ENCODE data around the gene ARID2.

ARID2 gene

DNA sequence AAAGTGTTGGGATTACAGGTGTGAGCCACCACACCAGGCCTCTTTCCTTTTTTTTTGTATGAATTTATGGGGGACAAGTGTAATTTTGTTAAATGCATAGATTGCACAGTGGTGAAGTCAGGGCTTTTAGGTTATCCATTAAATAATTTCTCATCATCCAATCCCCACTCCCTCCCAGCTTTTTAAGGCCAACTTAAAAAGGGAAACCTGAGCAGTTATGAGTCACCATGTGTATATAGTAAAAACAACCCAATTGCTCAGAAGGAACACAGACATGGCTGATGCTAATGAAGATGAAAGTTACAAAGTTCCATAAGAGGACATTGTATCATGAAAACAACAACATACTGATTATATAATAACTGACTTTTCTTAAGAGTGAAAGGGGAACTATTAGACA is 25.6 kb upstream of the ARID2 start:
- CTCF ChIA-PET, result no interaction called here
- 0 out of 2 replicates have a peak, but pooled peaks have one; percentile 55 for TF ChIP-seq MZF1 (tag by site-specific recombination; IDR thresholded peaks at IDR 0.05; ENCODE audit: borderline replicate concordance)
- no peak for TF ChIP-seq ZNF548 (tag by site-specific recombination; IDR thresholded peaks at IDR 0.05)
- H3K36me3 ChIP-seq (ENCODE audit: control insufficient read depth in 2 of 2, insufficient read depth in 1 of 2, low read length in 2 of 2), result no peaks in the 10 kb centered on the region
- no peak overlapping the region for H3K4me3 ChIP-seq (ENCODE audit: low read depth, low read length)
- no peak overlapping the region for H3K27ac ChIP-seq (ENCODE audit: extremely low read depth, low read depth, low read length)
- no peaks in the 10 kb centered on the region for H3K9me3 ChIP-seq (ENCODE audit: control insufficient read depth, insufficient read depth, low read depth, low read length)
- H3K4me1 ChIP-seq (ENCODE audit: control insufficient read depth, insufficient read depth, low read length), result no peaks in the 10 kb centered on the region
- POLR2A ChIA-PET, result no interaction called here

GRCh38 chr12:45704968-45705367 is 24.5 kb upstream of the ARID2 start:
- H3K36me3 ChIP-seq (ENCODE audit: control insufficient read depth in 2 of 2, insufficient read depth in 1 of 2, low read length in 2 of 2), result no peaks in the 10 kb centered on the region
- no peaks in the 10 kb centered on the region for H3K4me1 ChIP-seq (ENCODE audit: control insufficient read depth, insufficient read depth, low read length)
- H3K27ac ChIP-seq (ENCODE audit: extremely low read depth, low read depth, low read length), result no peak overlapping the region
- POLR2A ChIA-PET, result no interaction called here
- CTCF ChIA-PET, result no interaction called here
- no peak overlapping the region for H3K4me3 ChIP-seq (ENCODE audit: low read depth, low read length)
- H3K9me3 ChIP-seq (ENCODE audit: control insufficient read depth, insufficient read depth, low read depth, low read length), result no peaks in the 10 kb centered on the region
- no peak for TF ChIP-seq ZSCAN30 (tag by site-specific recombination; IDR thresholded peaks at IDR 0.05)
- TF ChIP-seq ZNF544 (tag by site-specific recombination; IDR thresholded peaks at IDR 0.05), result no peak
- TF ChIP-seq ZFP37 (tag by site-specific recombination; IDR thresholded peaks at IDR 0.05), result no peak
- no peak for TF ChIP-seq SALL2 (tag by site-specific recombination; IDR thresholded peaks at IDR 0.05; ENCODE audit: borderline replicate concordance)
- TF ChIP-seq, protein P1, sequence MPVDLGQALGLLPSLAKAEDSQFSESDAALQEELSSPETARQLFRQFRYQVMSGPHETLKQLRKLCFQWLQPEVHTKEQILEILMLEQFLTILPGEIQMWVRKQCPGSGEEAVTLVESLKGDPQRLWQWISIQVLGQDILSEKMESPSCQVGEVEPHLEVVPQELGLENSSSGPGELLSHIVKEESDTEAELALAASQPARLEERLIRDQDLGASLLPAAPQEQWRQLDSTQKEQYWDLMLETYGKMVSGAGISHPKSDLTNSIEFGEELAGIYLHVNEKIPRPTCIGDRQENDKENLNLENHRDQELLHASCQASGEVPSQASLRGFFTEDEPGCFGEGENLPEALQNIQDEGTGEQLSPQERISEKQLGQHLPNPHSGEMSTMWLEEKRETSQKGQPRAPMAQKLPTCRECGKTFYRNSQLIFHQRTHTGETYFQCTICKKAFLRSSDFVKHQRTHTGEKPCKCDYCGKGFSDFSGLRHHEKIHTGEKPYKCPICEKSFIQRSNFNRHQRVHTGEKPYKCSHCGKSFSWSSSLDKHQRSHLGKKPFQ (tag by site-specific recombination; IDR thresholded peaks at IDR 0.05), result no peak

- no peak overlapping the region for H3K27ac ChIP-seq (ENCODE audit: extremely low read depth, low read depth, low read length)
- no peaks in the 10 kb centered on the region for H3K36me3 ChIP-seq (ENCODE audit: control insufficient read depth in 2 of 2, insufficient read depth in 1 of 2, low read length in 2 of 2)
- no peaks in the 10 kb centered on the region for H3K4me1 ChIP-seq (ENCODE audit: control insufficient read depth, insufficient read depth, low read length)
- H3K9me3 ChIP-seq (ENCODE audit: control insufficient read depth, insufficient read depth, low read depth, low read length), result no peaks in the 10 kb centered on the region
- ChIA-PET CTCF (no interaction called here), POLR2A (no interaction called here)
- TF ChIP-seq, protein P2, sequence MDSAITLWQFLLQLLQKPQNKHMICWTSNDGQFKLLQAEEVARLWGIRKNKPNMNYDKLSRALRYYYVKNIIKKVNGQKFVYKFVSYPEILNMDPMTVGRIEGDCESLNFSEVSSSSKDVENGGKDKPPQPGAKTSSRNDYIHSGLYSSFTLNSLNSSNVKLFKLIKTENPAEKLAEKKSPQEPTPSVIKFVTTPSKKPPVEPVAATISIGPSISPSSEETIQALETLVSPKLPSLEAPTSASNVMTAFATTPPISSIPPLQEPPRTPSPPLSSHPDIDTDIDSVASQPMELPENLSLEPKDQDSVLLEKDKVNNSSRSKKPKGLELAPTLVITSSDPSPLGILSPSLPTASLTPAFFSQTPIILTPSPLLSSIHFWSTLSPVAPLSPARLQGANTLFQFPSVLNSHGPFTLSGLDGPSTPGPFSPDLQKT (IDR thresholded peaks at IDR 0.05; ENCODE audit: borderline replicate concordance, low read depth, low read length), result no peak
- peak; percentile 54; the same call in 1 of the 2 replicates for TF ChIP-seq WT1 (tag by site-specific recombination; IDR thresholded peaks at IDR 0.05)
- no peak overlapping the region for H3K4me3 ChIP-seq (ENCODE audit: low read depth, low read length)
Measured at GRCh38 chr12:45705404-45705803, 24.1 kb upstream of the ARID2 start.

DNA sequence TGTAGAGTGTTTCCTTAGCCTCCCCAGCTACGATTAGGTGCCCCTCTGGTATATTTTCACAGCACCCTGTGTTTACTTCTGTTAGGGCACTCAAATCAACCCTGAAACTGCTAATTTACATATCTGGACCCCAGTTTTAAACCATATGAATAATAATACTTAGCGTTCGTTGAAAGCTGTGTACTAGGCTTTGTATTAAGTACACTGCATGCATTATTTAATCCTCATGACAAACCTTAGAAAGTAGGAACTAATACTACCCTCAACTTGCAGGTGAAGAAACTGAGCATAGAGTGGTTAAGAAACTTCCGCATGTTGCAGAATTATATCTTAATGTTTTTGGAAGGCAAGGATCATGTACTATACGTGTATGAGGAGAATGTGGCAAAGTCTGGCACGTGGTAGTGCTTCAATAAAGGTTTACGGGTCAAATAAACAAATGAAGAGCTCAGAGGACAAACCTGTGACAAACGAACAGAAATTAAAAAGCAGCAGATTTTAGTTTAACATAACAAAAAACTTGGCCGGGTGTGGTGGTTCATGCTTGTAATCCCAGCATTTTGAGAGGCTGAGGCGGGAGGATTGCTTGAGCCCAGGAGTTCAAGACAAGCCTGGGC is 22.2 kb upstream of the ARID2 start:
- TF ChIP-seq SP3 (tag by site-specific recombination; IDR thresholded peaks at IDR 0.05), result no peak
- TF ChIP-seq KLF8 (tag by site-specific recombination; IDR thresholded peaks at IDR 0.05), result no peak
- TF ChIP-seq, protein P1 (tag by site-specific recombination; IDR thresholded peaks at IDR 0.05), result no peak
- TF ChIP-seq AEBP2 (tag by site-specific recombination; IDR thresholded peaks at IDR 0.05; ENCODE audit: borderline replicate concordance), result no peak
- TF ChIP-seq ZBTB7A (tag by site-specific recombination; IDR thresholded peaks at IDR 0.05; ENCODE audit: low read depth), result no peak
- ChIA-PET CTCF (no interaction called here), POLR2A (no interaction called here)
- Histone ChIP-seq H3K27ac (ENCODE audit: extremely low read depth, low read depth, low read length) (no peak overlapping the region), H3K4me1 (ENCODE audit: control insufficient read depth, insufficient read depth, low read length) (no peaks in the 10 kb centered on the region), H3K4me3 (ENCODE audit: low read depth, low read length) (no peak overlapping the region), H3K9me3 (ENCODE audit: control insufficient read depth, insufficient read depth, low read depth, low read length) (no peaks in the 10 kb centered on the region), H3K36me3 (ENCODE audit: control insufficient read depth in 2 of 2, insufficient read depth in 1 of 2, low read length in 2 of 2) (no peaks in the 10 kb centered on the region)

All from HEK293 (cell line).